ENCODE results near the gene AFF3. TPM values are rescaled to one million over a fixed set of nuclear protein-coding genes. Genes with fewer than 3 reads are reported as not detected.
A peak's percentile ranks its signal among the peaks of the same experiment; 100 is the strongest.
"Not testable (repeated sequence)": the region's sequence is repeated elsewhere in the genome, so short reads cannot be mapped to it uniquely, and the experiment has no call there.

AFF3 gene
- total and polyA plus RNA-seq, 12 donors = 0.39 to 16.9 (median 7.0) TPM

GRCh38 chr2:100104718-100105677, 37.4 kb downstream of the AFF3 start:
- Histone ChIP-seq H3K27me3 (peaks cover 0 to 29% (median 4%) of the 10 kb centered on the region in 7 donors), H3K36me3 (no peaks in the 10 kb centered on the region), H3K9me3 (no peaks in the 10 kb centered on the region), H3K4me3 (peak overlapping the region; percentile 22 to 85 (median 63)), H3K4me1 (peaks cover 0 to 18% (median 7%) of the 10 kb centered on the region in 9 donors), H3K27ac (peak overlapping the region in 5 of 10 donors; percentile 36 to 78 (median 61))
- WGBS, 2 donors = 1% methylated on average over 68 to 107 of the region's 119 CpGs
- DNase-seq = peak in 1 of 2 donors; percentile 25
- TF ChIP-seq CTCF (IDR thresholded peaks at IDR 0.05) = no peak
- ATAC-seq = peak; percentile 31 to 82 (median 57)
- intact Hi-C loops (cut with DNase I) = no loop called here

- H3K36me3 ChIP-seq; H3K9me3 ChIP-seq; H3K27ac ChIP-seq; intact Hi-C loops (cut with DNase I): not testable (repeated sequence)
- DNase-seq = peak in 1 of 2 donors; percentile 17
- WGBS, 2 donors = 0% methylated on average over 10 to 28 of the region's 60 CpGs
- Histone ChIP-seq H3K4me3 (peak overlapping the region in 7 of 10 donors; percentile 21 to 39 (median 32)), H3K4me1 (peaks cover 0 to 18% (median 7%) of the 10 kb centered on the region in 9 donors), H3K27me3 (peaks cover 0 to 25% (median 4%) of the 10 kb centered on the region in 7 donors)
- peak in 4 of 8 donors; percentile 39 to 61 (median 56) for ATAC-seq
These were observed 38.1 kb downstream of the AFF3 start for GRCh38 chr2:100104265-100104664.

- peaks cover 0 to 25% (median 4%) of the 10 kb centered on the region in 7 donors for H3K27me3 ChIP-seq
- ATAC-seq = peak in 5 of 8 donors; percentile 4 to 31 (median 16)
- intact Hi-C loops (cut with DNase I); DNase-seq; H3K9me3 ChIP-seq; H3K27ac ChIP-seq; H3K36me3 ChIP-seq: not testable (repeated sequence)
- 12 to 25% methylated on average over 16 to 28 of the region's 39 CpGs for WGBS, 2 donors
- H3K4me1 ChIP-seq = peaks cover 0 to 18% (median 7%) of the 10 kb centered on the region in 9 donors
- H3K4me3 ChIP-seq = peak overlapping the region in 7 of 10 donors; percentile 21 to 39 (median 32)
These were observed 38.7 kb downstream of the AFF3 start for GRCh38 chr2:100103527-100104252.

GRCh38 chr2:100102466-100103180, 39.8 kb downstream of the AFF3 start:
- H3K4me1 ChIP-seq = peaks cover 0 to 18% (median 7%) of the 10 kb centered on the region in 9 donors
- ATAC-seq; H3K36me3 ChIP-seq; H3K27ac ChIP-seq; DNase-seq; intact Hi-C loops (cut with DNase I); H3K9me3 ChIP-seq; H3K4me3 ChIP-seq: not testable (repeated sequence)
- 54 to 70% methylated on average over 2 of the region's 8 CpGs for WGBS, 2 donors
- H3K27me3 ChIP-seq = peaks cover 0 to 21% (median 0%) of the 10 kb centered on the region in 7 donors

- intact Hi-C loops (cut with DNase I); H3K27ac ChIP-seq: not testable (repeated sequence)
- 80 to 82% methylated on average over 5 of the region's 8 CpGs for WGBS, 2 donors
These were observed 43.5 kb downstream of the AFF3 start for GRCh38 chr2:100098855-100099254.

GRCh38 chr2:100097611-100098294, 44.6 kb downstream of the AFF3 start:
- H3K27ac ChIP-seq; H3K4me3 ChIP-seq; H3K4me1 ChIP-seq; ATAC-seq; intact Hi-C loops (cut with DNase I); DNase-seq; H3K9me3 ChIP-seq; H3K36me3 ChIP-seq; H3K27me3 ChIP-seq: not testable (repeated sequence)
- WGBS, 2 donors = no CpG with 5 or more reads among the region's 7 CpGs

More at GRCh38 chr2:100098855-100099254, 43.5 kb downstream of the AFF3 start:
- H3K4me1 ChIP-seq, H3K9me3 ChIP-seq, DNase-seq, H3K27me3 ChIP-seq, H3K4me3 ChIP-seq, ATAC-seq, H3K36me3 ChIP-seq: not testable (repeated sequence)

GRCh38 chr2:100095845-100096244, 46.5 kb downstream of the AFF3 start:
- H3K27ac ChIP-seq; H3K4me3 ChIP-seq; ATAC-seq; H3K27me3 ChIP-seq; H3K36me3 ChIP-seq; intact Hi-C loops (cut with DNase I); DNase-seq; H3K9me3 ChIP-seq; H3K4me1 ChIP-seq: not testable (repeated sequence)
- WGBS, 2 donors = 87% methylated on average over 8 to 9 of the region's 10 CpGs

GRCh38 chr2:100091807-100092206, 50.6 kb downstream of the AFF3 start:
- H3K4me3 ChIP-seq; H3K4me1 ChIP-seq; intact Hi-C loops (cut with DNase I); H3K27me3 ChIP-seq; DNase-seq; ATAC-seq; H3K27ac ChIP-seq; H3K36me3 ChIP-seq: not testable (repeated sequence)
- H3K9me3 ChIP-seq = peaks cover 0 to 11% (median 0%) of the 10 kb centered on the region in 11 donors
- WGBS, 2 donors = 83 to 90% methylated on average over 5 of the region's 8 CpGs

GRCh38 chr2:100085744-100086143, 56.6 kb downstream of the AFF3 start:
- intact Hi-C loops (cut with DNase I); H3K27ac ChIP-seq; DNase-seq; H3K4me3 ChIP-seq; H3K4me1 ChIP-seq; ATAC-seq; H3K27me3 ChIP-seq; H3K36me3 ChIP-seq: not testable (repeated sequence)
- H3K9me3 ChIP-seq = peaks cover 0 to 11% (median 0%) of the 10 kb centered on the region in 11 donors
- WGBS, 2 donors = 88 to 91% methylated on average over 2 of the region's 2 CpGs
